Stimulated activated naive CD8-positive, alpha-beta T cell treated with anti-CD3 and anti-CD28 coated beads, Interleukin-15, Interleukin-2, amounts not matched to agents 100 ng/mL and 50 ng/mL, for 24 hours (primary cell): ENCODE results near the gene B4GALNT4.

ENCODE experiments used
- H3K27ac Mint-ChIP-seq: one replicate; pipeline ENCODE4 v1.8.0; 2021; ENCODE audit warnings: mild to moderate bottlenecking, mixed read lengths
- H3K27me3 Mint-ChIP-seq: one replicate; pipeline ENCODE4 v1.8.0; 2021; ENCODE audit warnings: mixed read lengths
- H3K36me3 Mint-ChIP-seq: one replicate; pipeline ENCODE4 v1.8.0; 2021; ENCODE audit warnings: low read depth, mixed read lengths
- H3K4me1 Mint-ChIP-seq: one replicate; pipeline ENCODE4 v1.8.0; 2021; ENCODE audit warnings: low read depth, mixed read lengths
- H3K4me3 Mint-ChIP-seq: one replicate; pipeline ENCODE4 v1.8.0; 2021; ENCODE audit warnings: mild to moderate bottlenecking, mixed read lengths
- H3K9me3 Mint-ChIP-seq: one replicate; pipeline ENCODE4 v1.8.0; 2021; ENCODE audit warnings: mixed read lengths

B4GALNT4 gene

DNA sequence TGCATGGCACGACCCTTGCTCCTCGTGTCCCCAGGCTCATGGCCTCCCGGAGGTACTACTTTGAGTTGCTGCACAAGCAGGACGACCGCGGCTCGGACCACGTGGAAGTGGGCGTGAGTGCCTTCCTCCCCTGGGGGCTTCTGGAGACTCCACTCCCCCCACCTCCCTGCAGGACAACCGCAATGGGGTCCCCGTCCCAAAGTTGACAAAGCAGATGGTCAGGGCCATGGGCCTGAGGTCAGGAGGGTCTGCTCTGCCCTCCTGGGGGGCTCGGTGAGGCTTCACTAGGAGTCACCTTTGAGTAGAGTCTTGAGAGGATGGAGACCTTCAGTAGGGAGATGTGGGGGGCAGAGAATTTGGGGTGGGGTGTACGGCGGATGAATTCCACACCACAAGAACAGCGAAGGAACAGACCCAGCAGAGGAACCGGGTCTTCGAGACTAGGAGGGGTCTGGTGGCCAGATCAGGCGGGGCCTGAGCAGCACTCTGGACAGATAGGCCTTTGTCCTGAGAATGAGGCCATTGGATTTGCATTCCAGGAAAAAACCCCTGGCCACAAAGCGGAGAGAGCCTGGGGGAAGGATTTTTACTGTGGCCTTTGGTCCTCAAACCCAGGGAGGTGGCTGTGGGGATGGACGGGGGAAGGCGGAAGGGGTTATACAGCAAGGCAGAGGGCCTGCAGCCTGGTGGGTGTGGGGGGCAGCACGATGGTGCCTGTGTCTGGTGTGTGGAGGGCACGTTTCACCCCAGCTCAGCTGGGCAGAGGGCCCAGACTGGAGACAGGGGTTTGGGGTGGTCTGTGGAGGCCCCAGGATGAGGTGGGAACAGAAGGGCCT, 4.6 kb downstream of the B4GALNT4 start:
- H3K4me1 Mint-ChIP-seq, result peaks cover 7% of the 10 kb centered on the region
- H3K27ac Mint-ChIP-seq, result no peak overlapping the region
- no peaks in the 10 kb centered on the region for H3K9me3 Mint-ChIP-seq
- no peak overlapping the region for H3K4me3 Mint-ChIP-seq
- no peaks in the 10 kb centered on the region for H3K36me3 Mint-ChIP-seq
- H3K27me3 Mint-ChIP-seq, result peaks cover 14% of the 10 kb centered on the region

DNA sequence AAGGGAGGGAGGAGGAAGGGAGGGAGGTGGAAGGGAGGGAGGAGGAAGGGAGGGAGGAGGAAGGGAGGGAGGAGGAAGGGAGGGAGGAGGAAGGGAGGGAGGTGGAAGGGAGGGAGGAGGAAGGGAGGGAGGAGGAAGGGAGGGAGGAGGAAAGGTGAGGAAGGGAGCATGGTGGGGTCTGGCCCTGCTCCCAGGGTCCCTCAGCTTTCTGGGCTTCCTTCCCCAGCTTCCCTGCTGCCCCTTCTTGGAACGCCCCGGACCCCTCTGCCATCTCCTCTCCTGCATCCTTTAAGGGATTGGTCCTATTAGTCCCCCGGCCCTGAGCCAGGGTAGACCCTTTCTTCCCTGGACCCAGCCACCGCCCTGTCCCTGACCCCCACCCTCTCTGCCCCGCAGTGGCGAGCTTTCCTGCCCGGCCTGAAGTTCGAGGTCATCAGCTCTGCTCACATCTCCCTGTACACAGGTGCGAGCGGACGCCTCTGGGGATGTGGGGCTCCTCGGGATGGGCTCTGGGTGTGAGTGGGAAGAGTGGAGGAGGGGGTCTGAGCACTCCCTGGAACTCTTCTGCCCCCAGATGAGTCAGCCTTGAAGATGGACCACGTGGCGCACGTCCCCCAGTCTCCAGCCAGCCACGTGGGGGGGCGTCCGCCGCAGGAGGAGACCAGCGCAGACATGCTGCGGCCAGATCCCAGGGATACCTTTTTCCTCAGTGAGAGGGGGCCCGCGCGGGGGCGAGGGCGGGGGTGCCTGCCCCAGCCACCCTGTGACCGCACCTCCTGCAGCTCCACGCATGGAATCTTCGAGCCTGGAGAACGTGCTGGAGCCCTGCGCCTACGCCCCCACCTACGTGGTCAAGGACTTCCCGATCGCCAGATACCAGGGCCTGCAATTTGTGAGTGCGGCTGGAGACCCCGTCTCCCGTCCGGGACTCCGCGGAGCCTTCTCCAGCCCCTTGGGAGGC, 6.0 kb downstream of the B4GALNT4 start:
- Mint-ChIP-seq H3K36me3 (no peaks in the 10 kb centered on the region), H3K27ac (no peak overlapping the region), H3K9me3 (no peaks in the 10 kb centered on the region), H3K4me3 (no peak overlapping the region), H3K4me1 (peaks cover 3% of the 10 kb centered on the region), H3K27me3 (peaks cover 9% of the 10 kb centered on the region)

DNA sequence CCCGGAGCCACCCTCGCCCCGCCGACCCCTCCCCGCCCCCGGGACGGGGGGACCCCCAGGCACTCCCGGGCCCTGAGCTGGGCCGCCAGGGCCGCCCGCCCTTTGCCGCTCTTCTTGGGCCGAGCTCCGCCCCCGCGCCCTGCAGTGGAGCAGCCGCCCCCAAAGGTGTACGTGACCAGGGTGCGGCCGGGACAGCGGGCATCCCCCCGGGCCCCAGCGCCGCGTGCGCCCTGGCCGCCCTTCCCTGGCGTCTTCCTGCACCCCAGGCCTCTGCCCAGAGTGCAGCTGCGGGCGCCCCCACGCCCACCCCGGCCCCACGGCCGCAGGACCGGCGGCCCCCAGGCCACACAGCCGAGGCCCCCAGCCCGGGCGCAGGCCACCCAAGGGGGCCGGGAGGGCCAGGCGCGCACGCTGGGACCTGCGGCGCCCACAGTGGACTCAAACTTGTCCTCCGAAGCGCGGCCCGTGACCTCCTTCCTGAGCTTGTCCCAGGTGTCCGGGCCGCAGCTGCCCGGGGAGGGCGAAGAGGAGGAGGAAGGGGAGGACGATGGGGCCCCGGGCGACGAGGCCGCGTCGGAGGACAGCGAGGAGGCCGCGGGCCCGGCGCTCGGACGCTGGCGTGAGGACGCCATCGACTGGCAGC, 7.4 kb downstream of the B4GALNT4 start:
- H3K4me1 Mint-ChIP-seq, result no peaks in the 10 kb centered on the region
- no peak overlapping the region for H3K27ac Mint-ChIP-seq
- no peaks in the 10 kb centered on the region for H3K9me3 Mint-ChIP-seq
- H3K36me3 Mint-ChIP-seq, result no peaks in the 10 kb centered on the region
- H3K27me3 Mint-ChIP-seq, result peaks cover under 1% of the 10 kb centered on the region
- H3K4me3 Mint-ChIP-seq, result no peak overlapping the region

DNA sequence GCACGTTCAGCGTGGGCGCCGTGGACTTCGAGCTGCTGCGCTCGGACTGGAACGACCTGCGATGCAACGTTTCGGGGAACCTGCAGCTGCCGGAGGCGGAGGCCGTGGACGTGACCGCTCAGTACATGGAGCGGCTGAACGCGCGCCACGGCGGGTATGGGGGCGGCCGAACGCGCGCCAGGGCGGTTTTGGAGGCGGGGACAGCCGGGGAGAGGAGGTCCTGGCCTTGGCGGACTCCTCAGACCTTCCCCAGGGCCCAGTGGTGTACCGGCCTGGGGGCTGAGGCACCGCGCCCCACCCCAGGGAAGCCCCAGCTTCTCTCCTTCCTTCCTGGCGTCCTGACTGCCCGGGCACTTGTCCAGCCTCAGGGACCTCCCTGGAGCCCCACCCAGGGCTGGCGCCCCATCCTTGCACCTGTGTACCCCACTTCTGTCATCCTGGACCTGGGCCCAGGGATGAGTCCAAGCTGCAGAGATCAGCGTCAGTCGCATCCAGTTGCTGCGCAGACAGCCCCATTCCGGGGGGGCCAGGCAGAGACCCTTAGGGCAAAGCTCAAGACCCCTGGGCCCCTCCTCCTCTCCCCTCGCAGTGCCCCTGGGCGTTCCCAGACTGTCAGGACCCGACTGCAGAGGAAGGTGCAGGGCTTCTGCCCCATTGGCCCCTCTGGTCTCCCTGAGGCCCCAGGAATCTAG, 8.0 kb downstream of the B4GALNT4 start:
- no peak overlapping the region for H3K27ac Mint-ChIP-seq
- no peaks in the 10 kb centered on the region for H3K9me3 Mint-ChIP-seq
- H3K4me3 Mint-ChIP-seq, result no peak overlapping the region
- no peaks in the 10 kb centered on the region for H3K36me3 Mint-ChIP-seq
- no peaks in the 10 kb centered on the region for H3K27me3 Mint-ChIP-seq
- H3K4me1 Mint-ChIP-seq, result peaks cover 4% of the 10 kb centered on the region

DNA sequence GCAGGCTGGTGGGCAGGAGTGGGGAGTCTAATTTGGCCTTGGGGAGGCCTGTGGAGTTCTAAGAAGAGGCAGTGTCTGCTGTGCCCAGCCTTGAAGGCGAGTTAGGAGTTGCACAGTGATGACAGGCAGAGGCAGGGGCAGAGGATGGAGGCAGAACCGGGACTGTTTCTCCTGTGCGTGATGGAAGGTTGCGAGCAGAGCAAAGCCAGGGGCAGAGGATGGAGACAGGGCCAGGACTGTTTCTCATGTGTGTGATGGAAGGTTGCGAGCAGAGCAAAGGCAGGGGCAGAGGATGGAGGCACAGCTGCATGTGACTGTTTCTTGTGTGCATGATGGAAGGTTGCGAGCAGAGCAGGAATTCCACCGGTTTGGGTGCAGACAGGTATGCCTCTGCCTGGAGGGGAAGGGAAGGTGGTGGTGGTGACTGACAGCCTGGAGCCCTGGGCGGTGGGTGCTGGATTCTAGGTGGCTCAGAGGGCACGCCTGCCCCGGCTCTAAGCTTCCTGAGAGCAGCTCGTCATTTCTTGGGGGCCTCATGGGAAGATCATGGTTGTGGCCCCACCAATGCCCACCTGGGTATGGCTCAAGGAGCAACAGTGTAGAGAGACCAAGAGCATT, 8.7 kb downstream of the B4GALNT4 start:
- Mint-ChIP-seq H3K4me1 (peaks cover 4% of the 10 kb centered on the region), H3K4me3 (no peak overlapping the region), H3K9me3 (no peaks in the 10 kb centered on the region), H3K27me3 (no peaks in the 10 kb centered on the region), H3K27ac (no peak overlapping the region), H3K36me3 (no peaks in the 10 kb centered on the region)

DNA sequence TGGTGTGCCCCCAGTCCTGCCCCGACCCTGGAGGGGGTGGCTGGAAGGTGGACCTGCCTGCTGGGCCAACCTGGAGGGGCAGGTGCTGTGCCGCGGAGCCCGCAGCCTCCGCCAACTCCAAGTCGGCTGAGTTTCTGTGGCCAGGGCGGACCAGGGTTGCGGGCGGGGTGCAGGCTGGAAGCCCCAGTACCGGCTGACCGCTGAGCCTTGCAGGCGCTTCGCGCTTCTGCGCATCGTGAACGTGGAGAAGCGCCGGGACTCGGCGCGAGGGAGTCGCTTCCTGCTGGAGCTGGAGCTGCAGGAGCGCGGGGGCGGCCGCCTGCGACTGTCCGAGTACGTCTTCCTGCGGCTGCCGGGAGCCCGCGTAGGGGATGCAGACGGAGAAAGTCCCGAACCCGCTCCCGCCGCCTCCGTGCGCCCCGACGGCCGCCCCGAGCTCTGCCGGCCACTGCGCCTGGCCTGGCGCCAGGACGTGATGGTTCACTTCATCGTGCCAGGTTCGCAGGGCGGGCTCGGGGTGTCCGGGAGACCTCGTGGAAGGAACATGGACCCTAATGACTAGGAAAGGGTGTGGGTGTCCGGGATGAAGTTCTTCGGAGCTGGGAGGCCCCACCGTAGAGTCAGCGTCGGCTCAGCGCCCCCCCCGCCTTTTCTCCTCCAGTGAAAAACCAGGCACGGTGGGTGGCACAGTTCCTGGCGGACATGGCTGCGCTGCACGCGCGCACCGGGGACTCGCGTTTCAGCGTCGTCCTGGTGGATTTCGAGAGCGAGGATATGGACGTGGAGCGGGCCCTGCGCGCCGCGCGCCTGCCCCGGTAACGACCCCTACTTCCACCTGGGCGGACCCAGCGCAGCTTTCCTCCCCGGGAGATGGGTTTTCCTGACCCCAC, 10.2 kb downstream of the B4GALNT4 start:
- no peaks in the 10 kb centered on the region for H3K27me3 Mint-ChIP-seq

DNA sequence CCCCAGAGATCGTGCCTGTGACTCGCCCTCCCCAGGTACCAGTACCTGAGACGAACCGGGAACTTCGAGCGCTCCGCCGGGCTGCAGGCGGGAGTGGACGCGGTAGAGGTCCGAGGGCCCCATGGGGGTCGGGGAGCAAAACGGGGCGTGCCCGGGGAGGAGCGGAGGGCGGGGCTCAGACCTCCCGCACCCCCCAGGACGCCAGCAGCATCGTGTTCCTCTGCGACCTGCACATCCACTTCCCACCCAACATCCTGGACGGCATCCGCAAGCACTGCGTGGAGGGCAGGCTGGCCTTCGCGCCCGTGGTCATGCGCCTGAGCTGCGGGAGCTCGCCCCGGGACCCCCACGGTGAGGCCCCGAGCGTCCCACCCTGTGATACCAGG, 10.8 kb downstream of the B4GALNT4 start:
- Mint-ChIP-seq H3K4me3 (no peak overlapping the region), H3K36me3 (no peaks in the 10 kb centered on the region), H3K4me1 (peaks cover 4% of the 10 kb centered on the region), H3K9me3 (no peaks in the 10 kb centered on the region), H3K27ac (no peak overlapping the region), H3K27me3 (no peaks in the 10 kb centered on the region)

More for the DNA sequence above, 10.2 kb downstream of the B4GALNT4 start:
- Mint-ChIP-seq H3K27ac (no peak overlapping the region), H3K4me3 (no peak overlapping the region), H3K36me3 (no peaks in the 10 kb centered on the region), H3K4me1 (peaks cover 4% of the 10 kb centered on the region), H3K9me3 (no peaks in the 10 kb centered on the region)

DNA sequence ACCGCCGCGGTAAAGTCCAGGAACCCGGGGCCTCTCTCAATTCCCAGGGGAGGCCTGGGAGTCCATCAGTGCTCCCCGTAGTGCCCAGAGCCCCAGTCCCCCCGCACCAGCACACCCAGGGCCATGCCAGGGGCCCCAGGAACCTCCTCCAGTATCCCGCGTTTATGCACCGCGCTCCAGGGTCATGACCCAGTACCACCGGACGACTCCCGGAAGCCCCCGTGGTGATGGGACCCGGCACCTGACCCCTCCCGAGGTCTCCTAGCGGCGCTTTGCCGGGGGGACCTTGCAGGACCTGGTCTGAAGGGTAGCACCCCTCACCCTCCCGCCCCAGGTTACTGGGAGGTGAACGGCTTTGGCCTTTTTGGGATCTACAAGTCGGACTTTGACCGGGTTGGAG, 11.2 kb downstream of the B4GALNT4 start:
- Mint-ChIP-seq H3K4me3 (no peak overlapping the region), H3K4me1 (peaks cover 4% of the 10 kb centered on the region), H3K36me3 (no peaks in the 10 kb centered on the region), H3K27ac (no peak overlapping the region), H3K9me3 (no peaks in the 10 kb centered on the region), H3K27me3 (no peaks in the 10 kb centered on the region)

DNA sequence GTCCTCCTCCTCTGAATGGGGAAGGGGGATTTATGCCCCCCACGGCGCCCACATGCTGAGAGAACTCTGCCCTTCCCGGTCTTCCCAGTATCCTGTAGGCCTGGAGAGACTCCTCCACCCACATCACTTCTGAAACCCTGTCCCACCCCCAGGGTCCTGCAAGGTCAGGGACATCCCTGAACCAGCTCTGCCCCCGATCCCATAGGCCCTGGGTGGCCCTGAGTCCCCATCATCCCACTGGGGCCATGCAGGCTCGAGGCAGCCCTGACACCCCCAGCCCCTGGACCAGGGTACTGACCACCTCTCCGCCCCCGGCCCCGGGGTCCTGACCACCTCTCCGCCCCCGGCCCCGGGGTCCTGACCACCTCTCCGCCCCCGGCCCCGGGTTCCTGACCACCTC, 11.7 kb downstream of the B4GALNT4 start:
- Mint-ChIP-seq H3K36me3 (no peaks in the 10 kb centered on the region), H3K4me1 (peaks cover 4% of the 10 kb centered on the region), H3K27me3 (no peaks in the 10 kb centered on the region), H3K9me3 (no peaks in the 10 kb centered on the region), H3K27ac (no peak overlapping the region), H3K4me3 (no peak overlapping the region)

DNA sequence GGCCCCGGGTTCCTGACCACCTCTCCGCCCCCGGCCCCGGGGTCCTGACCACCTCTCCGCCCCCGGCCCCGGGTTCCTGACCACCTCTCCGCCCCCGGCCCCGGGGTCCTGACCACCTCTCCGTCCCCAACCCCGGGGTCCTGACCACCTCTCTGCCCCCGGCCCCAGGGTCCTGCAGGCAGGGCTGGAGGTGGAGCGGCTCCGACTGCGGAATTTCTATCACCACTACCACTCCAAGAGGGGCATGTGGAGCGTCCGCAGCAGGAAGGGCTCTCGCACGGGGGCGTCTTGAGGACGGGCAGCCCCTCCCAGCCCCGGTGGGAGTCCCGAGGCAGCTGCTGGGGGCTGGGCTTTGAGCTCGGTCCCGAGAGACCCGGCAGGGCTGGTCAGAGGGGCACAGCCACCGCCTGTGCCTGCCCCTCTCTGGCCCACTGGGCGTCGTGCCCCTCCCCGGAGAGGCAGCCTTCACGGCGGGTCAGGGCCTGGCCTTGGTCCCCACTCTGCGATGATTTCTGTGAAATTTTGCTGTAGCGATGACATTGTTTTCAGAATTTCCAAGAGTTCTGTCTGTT, 12.3 kb downstream of the B4GALNT4 start:
- peaks cover 1% of the 10 kb centered on the region for H3K9me3 Mint-ChIP-seq
- no peaks in the 10 kb centered on the region for H3K27me3 Mint-ChIP-seq
- H3K36me3 Mint-ChIP-seq, result peaks cover 1% of the 10 kb centered on the region
- no peak overlapping the region for H3K27ac Mint-ChIP-seq
- peaks cover 4% of the 10 kb centered on the region for H3K4me1 Mint-ChIP-seq
- no peak overlapping the region for H3K4me3 Mint-ChIP-seq

DNA sequence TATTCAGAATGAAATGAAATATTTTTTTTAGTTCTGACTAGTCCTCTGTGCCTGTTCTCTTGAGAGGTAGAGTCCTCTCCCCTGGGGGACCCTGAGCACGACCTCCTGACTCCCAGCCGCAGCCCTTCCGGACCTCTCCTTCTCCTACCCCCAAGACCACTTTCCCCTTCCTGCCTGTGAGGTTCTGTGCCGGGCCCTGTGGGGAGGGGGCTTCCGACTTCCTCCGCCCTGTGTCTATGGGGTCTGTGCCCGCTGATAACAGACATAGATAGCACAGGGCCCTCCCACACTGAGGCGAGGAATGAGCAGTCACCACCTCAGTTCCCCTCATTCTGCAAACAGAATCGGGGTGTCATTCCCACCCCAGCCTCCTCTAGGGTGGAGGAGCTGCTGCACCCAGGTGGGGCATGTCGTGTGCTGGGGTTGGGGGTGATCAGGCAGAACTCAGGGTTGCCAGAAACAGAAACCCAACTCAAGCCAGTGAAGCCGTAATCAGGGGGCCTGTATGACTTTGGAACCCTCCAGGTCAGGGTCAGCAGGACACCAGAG, 12.9 kb downstream of the B4GALNT4 start:
- Mint-ChIP-seq H3K27ac (no peak overlapping the region), H3K36me3 (peaks cover 7% of the 10 kb centered on the region), H3K9me3 (peaks cover 7% of the 10 kb centered on the region), H3K4me1 (peaks cover 6% of the 10 kb centered on the region), H3K27me3 (no peaks in the 10 kb centered on the region), H3K4me3 (no peak overlapping the region)

DNA sequence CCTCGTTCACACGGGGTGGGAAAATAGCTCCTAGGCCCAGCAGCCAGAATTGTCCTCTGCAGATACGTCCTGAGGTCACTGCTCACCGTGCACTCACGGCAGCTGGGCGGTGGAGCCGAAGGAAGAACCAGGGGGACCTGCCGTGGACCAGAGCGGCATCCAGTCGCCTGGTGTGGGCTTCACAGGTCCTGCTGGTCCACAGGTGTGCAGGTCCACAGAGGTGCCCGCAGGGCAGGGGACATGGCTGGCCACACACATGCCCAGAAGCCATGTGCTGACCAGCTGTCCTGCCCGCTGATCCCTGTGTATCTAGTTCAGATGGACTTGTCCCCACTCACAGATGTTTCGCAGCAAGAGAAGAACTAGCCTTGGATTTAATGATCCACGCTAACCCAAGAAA, 14.1 kb downstream of the B4GALNT4 start:
- peaks cover 8% of the 10 kb centered on the region for H3K36me3 Mint-ChIP-seq
- no peak overlapping the region for H3K27ac Mint-ChIP-seq
- no peaks in the 10 kb centered on the region for H3K27me3 Mint-ChIP-seq
- H3K4me3 Mint-ChIP-seq, result no peak overlapping the region
- H3K4me1 Mint-ChIP-seq, result peaks cover 7% of the 10 kb centered on the region
- peaks cover 9% of the 10 kb centered on the region for H3K9me3 Mint-ChIP-seq

DNA sequence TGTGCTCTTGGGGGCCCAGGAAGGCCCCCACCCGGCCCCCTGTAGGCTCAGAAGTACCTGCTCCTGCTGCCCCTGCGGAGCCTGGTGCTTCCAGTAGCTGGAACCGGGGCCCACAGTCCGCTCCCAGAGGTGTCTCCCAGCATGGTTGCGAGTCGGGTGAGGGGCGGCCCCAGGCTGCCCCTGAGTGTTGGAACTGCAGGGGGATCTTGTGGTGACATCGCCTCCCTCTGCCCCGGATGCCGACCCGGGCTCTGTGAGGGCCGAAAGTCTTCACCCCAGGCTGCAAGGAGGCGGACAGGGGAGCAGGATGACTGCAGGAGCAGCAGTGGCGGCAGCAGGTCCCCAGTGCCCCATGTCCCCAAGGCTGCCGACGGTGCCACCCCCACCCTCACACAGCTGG, 15.2 kb downstream of the B4GALNT4 start:
- no peaks in the 10 kb centered on the region for H3K27me3 Mint-ChIP-seq
- H3K4me3 Mint-ChIP-seq, result no peak overlapping the region
- no peak overlapping the region for H3K27ac Mint-ChIP-seq
- H3K36me3 Mint-ChIP-seq, result peaks cover 8% of the 10 kb centered on the region
- peaks cover 7% of the 10 kb centered on the region for H3K4me1 Mint-ChIP-seq
- peaks cover 9% of the 10 kb centered on the region for H3K9me3 Mint-ChIP-seq
